Stimulated activated naive CD8-positive, alpha-beta T cell treated with anti-CD3 and anti-CD28 coated beads, Interleukin-15, Interleukin-2, amounts not matched to agents 100 U/mL and 50 U/mL, for 24 hours (primary cell): ENCODE data around the gene RNF38.
A peak's percentile ranks its signal among the peaks of the same experiment; 100 is the strongest.
"Not testable (repeated sequence)": the region's sequence is repeated elsewhere in the genome, so short reads cannot be mapped to it uniquely, and the experiment has no call there.

Experiments
- ATAC-seq: fragments of 150-1000 bp; cut with Tn5 transposase; one replicate; pipeline ENCODE4 v1.10.0; 2021
- DNase-seq: peaks from one replicate; pipeline ENCODE4 v3.0.0; 2021

RNF38 gene

DNA sequence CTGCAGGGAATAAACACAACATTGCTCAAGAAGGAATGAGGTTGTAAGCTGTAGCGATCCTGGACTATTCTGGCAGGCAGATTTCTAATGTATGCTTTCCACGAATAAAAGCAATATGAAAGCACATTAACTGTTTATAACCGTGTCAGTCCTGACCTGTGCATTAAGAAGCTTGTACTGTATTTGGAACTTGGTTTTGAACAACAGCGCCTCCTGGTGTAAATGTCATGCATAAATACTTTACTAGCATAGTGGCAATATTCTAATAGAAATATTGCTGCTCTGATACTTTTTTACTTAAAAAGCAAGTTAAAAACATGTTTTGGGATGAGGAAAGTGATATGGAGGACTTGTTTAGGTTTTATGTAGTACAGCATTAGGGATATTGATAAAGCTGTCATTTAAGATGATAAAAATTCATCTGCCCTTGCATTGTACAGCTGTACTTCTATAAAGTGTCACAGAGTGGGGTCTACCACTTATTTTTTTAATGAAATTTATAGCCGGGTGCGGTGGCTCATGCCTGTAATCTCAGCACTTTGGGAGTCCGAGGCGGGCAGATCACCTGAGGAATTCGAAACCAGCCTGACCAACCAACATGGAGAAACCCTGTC, 71.2 kb downstream of the RNF38 start:
- DNase-seq (peak; percentile 44), ATAC-seq (peak; percentile 52)

DNA sequence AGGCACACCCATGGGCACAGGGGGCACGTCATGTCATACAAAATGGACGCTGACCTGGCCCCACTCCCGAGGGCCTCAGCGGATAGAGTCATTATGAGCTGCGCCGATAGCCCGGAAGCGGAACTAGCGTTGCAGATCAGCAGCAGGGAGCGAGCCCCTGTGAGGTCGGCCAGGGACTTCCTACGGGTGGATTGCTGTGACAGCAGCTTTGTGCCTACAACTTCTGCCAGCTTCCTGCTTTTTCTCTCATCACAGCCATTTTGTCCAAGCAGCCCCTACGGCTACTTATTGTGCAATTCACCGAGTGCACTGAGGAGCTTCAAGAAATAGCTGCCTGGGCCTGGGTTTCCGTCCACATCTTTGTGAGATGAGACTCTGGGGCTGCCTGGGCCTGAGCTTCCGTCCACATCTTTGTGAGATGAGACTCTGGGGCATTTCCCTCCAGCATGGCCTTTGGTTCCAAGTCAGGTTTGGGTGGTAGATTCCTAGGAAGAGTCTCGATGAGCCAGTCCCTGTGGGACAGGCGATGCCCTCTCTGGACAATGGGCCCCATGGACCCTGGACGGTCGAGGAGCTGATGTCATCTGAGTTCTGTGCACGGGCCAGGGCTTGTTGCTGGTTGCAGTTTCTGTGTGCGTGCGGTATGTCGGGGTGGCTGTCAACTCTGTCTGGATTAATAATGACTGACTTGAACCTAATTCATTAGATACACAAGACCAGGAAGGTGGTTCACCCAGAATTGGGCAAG, 74.8 kb downstream of the RNF38 start:
- DNase-seq (no peak), ATAC-seq (no peak)

DNA sequence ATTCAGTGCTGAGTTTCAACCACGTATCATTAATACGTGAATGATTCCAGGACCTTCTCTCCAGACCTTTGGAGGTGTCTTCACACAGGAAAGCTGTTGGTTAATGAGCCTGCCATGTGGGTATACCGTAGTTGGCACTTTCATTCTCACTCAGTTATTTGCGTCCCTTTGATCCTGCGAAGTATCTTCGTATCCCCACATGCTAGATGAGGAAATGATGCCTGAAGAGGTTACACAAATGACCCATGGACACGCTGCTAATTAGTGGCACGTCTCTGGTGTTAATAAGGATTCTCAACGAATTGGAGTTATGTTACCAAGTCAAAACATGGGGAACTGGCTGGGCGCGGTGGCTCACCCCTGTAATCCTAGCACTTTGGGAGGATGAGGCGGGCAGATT, 76.1 kb downstream of the RNF38 start:
- ATAC-seq (no peak), DNase-seq (no peak)

DNA sequence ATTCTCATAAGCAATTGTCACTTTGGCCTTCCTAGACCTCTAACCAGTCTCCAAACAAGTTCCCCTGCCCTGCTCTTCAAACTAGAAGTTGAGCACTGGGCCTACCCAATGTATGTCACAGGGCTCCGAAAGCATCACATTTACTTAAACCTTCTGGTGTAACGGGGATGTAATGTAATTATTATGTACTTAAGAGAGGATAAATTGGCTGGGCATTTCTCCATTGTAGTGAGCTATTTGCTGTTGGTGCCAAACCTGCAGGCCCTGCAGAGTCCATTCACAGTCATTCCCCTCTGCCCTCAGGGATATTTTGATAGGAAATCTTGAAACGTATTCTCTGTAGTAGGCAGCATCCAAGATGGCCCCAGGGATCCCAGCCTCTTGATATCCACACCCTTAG, 77.6 kb downstream of the RNF38 start:
- no peak for ATAC-seq
- no peak for DNase-seq

DNA sequence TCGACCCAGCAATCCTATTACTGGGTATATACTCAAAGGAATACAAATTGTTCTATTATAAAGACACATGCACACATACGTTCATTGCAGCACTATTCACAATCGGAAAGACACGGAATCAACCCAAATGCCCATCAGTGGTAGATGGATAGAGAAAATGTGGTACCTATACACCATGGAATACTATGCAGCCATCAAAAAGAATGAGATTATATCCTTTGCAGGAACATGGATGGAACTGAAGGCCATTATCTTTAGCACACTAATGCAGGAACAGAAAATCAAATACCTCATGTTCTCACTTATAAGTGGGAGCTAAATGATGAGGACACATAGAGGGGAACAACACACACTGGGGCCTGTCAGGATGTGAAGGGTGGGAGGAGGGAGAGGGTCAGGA, 78.2 kb downstream of the RNF38 start:
- not testable (repeated sequence) for DNase-seq, ATAC-seq

DNA sequence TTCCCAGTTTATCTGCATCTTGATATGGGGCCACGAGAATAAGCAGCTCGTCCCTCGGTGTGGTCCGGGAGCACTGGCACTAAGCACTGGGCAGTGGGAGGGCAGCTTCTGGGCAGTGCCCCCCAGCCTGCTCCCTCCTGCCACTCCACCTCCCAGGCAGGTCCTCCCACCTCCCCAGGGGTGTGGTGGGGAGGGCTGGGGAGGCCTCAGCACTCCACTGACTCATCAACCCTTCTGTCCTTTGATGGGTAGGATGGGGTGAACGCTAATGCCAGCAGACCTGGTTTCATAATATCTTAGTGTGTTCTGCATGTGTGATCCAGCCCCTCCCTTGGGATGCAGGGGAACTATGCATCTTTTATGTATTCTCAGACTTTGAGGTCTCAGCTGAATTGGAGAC, 79.6 kb downstream of the RNF38 start:
- no peak for DNase-seq
- no peak for ATAC-seq

DNA sequence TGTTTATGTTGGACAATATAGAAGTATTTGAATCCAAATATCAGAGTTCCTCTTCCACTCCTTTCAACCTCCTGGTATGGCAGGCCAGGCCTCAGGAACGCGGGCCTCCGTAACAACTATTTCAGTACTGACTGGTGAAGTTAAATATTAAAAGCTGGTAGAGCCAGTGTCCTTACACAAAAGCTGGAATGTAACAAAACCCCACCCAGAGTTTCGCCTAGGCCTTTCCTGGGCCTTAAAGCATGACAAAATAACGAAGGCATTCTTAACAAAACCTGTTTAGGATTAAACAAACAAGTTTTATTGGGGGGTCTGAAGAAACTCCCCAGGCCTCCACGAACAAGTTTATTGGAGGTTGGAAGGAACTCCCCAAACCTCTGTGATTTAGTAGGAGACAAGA, 80.3 kb downstream of the RNF38 start:
- no peak for DNase-seq

DNA sequence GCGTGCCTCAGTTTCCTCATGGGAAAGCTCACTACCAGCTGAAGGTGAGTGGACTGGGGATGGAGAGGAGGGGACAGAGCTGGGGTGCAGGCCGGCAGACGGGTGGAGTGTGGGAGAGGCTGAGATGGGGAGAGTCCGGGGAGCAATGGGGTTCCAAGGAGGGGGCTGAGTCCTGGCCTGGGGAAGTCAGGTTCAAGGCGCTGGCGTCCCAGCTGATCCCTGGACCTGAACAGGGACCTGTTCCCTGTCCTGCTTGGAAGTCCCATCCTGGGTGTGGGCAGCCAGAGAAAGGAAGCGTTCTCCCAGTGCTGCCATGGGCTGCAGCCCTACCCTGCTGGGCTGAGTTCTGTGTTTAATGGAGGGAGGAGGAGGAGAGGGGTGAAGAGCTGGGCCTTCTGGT, 80.9 kb downstream of the RNF38 start:
- no peak for ATAC-seq
- DNase-seq, result no peak

More for the DNA sequence above, 80.3 kb downstream of the RNF38 start:
- ATAC-seq, result no peak

DNA sequence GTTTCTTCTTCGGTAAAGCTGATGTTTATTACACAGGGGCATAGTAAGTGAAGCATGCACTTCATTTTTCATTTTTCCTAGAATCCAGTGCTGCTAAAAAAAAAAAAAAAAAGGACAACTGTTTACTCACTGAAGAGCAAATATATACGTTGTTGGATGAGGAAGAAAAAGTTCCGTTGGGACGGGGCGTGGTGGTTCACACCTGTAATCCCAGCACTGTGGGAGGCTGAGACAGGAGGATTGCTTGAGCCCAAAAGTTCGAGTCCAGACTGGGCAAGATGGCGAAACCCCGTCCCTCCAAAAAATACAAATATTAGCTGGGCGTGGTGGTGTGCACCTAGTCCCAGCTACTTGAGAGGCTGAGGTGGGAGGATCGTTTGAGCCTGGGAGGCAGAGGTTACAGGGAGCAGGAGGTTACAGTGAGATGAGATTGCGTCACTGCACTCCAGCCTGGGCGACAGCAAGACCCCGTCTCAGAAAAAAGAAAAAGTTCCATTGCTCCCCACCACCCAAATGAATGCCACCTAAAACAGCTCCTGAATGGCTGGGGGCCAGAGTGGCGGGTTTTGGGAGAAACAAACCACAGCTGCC, 81.8 kb downstream of the RNF38 start:
- ATAC-seq (no peak), DNase-seq (no peak)

DNA sequence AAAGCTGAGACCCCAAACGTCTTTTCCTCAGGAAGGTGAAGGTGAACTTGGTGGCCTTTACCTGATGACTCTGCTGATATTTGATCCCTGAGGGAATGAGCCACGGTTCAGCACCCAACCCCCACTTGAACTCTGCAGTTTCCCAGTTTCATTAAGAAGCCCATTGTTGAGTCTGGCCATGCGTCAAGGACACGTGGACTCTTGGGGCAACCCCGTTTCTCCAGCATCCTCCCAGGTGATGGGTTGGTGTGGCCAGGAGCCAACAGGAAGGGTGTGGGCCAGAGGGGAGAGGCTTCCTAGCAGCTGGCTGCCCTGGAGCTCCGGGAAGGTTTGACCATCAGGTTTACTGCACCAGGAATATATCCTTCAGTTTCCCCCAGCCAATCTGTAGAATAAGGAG, 82.3 kb downstream of the RNF38 start:
- DNase-seq (no peak), ATAC-seq (no peak)

DNA sequence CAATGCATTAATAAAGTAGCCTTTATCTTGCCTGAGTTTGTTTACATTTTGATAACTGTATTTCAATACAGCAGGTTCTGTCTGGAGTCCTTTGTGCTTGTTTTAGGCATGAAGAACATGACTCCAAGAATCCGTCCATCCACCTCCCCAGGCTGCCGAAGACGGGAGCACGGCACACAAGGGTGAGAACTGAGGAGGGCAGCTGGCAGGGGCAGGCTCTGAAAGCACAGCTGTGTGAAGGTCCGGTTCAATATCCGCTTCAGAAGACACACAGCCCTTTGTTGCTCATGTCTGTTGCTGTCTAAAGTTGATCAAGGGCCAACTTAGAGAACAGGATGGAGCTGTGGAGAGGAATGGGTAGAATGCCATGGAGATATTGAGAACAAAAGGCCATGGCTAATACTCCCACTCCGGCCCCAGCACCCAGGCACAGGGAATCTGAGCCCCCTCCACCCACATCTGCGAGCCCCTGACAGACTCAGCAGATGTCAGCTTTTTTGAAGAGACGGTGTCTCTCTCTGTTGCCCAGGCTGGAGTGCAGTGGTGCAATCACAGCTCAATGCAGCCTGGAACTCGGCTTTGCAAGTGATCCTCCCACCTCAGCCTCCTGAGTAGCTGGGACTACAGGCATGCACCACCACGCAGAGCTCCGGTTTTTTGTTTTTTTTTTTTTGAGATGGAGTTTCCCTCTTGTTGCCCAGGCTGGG, 83.3 kb downstream of the RNF38 start:
- DNase-seq (no peak), ATAC-seq (no peak)

DNA sequence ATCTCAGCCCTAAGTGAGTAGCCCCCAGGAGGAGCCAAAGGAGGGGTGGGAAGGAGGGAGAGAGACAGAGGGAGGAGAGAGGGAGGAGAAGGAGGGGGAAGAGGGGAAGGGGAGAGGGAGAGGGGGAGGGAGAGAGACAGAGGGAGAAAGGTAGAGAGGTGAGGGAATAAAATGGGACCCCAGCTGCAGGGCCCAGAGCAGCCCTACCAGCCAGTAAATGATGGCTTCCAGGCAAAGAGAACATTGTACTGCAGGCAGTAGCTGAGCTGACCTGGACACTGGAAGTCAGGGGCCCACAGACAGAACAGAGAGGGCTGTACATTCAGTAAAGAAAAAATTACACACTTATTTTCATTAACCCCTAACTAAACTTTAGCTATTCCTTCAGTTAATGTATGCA, 84.0 kb downstream of the RNF38 start:
- DNase-seq, result no peak
- no peak for ATAC-seq

DNA sequence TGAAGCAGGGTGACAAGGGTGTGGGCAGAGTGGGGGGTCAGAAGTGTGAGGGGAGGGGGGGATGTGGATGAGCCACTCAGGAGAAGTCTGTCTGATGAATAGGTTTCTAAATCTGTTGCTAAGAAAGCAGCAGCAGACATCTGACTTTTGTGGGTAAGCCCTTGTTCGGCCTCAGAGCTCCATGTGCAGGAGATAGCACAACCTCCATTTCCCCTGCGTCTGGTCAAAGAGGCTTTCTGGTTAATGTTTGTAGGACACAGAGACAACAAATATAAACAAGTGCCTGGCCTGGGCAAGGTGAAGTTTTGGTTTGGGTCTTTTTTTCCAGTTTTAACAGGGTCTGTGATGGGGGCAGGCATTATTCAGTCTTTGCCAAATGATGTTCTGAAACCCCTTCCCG, 84.8 kb downstream of the RNF38 start:
- DNase-seq, result no peak
- no peak for ATAC-seq

DNA sequence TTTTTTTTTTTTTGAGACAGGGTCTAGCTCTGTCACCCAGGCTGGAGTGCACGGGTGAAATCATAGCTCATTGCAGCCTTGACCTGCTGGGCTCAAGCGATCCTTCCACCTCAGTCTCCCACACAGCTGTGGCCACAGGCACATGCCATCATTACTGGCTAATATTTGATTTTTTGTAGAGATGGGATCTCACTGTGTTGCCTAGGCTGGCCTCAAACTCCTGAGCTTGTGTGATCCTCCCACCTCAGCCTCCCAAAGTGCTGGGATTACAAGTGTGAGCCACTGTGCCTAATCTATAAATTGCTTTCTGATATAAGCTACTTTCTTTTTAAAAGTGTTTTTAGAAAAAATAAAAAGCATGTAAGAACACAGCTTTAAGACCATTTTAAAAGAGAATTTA, 85.3 kb downstream of the RNF38 start:
- DNase-seq (no peak), ATAC-seq (no peak)

DNA sequence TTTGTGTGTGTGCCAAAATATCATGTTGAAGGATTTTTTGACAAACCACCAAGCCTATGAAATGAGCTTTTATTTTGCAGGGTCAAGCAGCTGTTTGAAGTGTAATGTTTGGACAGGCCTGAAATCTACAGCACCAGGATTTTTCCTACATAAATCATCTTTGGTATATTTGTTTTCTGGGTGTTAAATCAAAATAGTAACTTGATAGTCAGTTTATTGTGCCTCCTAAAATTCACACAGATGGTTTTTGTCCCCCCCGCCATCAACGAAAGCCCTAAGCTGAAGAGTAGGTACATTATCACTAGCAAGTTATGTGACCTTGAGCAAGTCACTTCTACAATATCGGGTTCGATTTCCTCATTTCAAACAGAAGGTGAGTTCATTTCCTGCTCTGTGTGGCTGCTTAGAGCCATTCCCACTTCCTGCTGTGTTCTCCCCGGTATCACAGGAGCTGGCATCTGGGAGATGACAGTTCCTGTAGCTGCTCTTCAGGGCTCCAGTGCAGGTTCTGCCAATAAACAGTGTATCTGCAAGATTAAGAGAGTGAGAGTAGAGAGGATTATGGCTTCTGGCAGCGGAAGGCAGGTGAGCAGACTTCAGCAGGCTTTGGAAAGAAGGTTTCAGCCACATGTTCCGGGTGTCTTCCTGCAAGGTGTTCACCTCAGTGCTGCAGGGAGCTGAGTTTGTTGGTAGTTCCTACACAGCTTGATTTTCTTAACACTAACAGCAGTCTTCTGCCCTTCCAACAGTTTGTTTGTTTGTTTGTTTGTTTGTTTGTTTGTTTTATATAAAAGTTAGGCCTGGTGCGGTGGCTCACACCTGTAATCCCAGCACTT, 93.4 kb downstream of the RNF38 start:
- ATAC-seq (no peak), DNase-seq (no peak)

DNA sequence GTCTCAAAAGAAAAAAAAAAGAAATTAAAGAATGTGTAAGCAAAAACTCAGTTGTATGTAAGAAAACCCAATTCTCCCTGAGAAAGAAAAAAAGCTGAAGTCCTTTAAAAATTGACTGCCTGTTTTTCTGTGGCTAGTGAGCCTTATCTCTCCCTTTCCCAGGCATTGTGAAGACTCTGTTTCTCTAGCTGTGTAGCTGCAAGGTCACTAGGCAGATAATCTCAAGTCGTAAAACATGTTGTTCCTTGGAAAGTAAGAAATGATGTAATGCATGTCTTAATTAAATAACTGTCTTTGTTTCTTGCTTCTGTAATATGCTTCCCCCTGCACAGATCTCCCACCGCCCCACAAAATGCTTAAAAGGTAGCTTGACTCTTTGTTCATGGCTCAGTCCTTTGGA, 95.7 kb downstream of the RNF38 start:
- ATAC-seq, DNase-seq: not testable (repeated sequence)

DNA sequence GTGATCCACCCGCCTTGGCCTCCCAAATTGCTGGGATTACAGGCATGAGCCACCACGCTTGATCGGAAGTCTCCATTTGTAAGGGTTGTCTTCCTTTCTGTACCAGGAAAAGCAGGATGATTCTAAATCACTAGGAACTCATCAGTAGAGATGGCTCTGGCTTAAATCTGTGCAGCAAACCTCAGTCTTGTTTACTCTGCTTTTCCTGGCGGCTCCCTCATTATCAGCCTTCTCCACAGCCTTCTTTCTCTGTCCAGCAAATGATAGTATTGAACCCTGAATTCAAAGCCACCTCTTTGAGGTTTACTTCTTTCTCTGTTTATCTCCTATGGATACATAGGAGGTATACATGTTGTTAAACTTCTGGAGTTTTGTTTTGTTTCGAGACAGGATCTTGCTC, 98.8 kb downstream of the RNF38 start:
- no peak for DNase-seq
- no peak for ATAC-seq

DNA sequence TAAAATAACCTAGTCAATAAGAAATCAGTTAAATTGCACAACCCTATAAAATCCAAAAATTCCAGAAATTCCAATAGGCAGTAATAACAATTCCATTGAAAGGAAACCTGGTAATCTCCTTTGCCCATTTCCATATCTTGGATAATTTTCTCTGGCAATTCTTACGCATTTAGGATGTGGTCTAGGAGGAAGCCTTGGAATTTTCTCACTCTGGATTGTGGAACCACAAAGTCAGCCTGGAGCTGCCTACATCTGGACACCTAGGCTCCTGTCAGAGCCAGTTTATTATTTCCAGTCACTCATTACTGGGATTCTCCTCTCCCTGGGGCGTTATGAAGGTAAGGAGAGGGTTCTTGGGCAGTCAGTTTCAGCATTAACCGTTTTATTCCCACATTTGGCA, 101.5 kb downstream of the RNF38 start:
- DNase-seq (no peak), ATAC-seq (no peak)

DNA sequence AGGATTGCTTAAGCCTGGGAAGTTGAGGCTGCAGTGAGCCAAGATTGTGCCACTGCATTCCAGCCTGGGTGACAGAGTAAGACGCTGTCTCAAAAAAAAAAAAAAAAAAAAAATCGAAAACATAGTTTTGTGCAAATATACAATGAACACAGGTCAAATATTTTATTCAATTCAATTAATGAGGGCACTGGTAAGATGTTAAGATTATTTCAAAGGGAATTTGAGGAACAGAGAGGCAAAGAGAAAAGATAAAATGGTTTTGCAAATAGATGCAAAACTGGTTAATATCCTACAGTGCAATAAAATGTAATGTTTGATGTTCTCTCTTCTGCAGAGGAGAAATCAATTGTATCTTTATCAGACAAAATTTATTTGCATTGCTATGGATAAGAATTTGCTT, 102.3 kb downstream of the RNF38 start:
- no peak for ATAC-seq

DNA sequence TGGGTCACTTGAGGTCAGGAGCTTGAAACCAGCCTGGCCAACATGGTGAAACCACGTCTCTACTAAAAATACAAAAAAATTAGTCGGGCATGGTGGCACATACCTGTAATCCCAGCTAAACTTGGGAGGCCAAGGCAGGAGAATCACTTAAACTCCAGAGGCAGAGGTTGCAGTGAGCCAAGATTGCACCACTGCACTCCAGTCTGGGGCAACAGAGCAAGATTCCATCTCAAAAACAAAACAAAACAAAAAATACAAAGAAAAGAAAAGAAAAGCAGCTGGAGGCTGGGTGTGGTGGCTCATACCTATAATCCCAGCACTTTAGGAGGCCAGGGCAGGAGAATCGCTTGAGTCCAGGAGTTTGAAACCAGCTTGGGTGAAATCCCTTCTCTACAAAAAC, 105.1 kb downstream of the RNF38 start:
- DNase-seq, ATAC-seq: not testable (repeated sequence)

More for the DNA sequence above, 102.3 kb downstream of the RNF38 start:
- DNase-seq, result no peak

DNA sequence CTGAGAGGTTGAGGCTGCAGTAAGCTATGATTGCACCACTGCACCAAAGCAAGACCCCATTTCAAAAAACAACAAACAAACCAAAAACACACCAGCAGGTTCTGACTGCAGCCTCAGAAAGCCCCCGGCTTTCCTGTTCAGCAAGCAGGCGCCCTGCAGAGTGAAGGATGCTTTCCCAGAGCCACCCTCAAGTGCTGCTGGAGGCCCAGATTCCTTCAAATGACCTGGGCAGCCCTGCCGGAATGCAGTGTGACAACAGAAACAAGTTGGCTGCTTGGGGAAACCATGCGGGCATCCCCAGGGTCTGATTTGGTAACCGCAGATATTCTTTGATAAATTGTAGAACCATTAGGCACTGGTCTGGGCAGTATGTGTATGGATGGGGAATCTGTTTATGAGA, 106.2 kb downstream of the RNF38 start:
- DNase-seq, result no peak
- no peak for ATAC-seq

DNA sequence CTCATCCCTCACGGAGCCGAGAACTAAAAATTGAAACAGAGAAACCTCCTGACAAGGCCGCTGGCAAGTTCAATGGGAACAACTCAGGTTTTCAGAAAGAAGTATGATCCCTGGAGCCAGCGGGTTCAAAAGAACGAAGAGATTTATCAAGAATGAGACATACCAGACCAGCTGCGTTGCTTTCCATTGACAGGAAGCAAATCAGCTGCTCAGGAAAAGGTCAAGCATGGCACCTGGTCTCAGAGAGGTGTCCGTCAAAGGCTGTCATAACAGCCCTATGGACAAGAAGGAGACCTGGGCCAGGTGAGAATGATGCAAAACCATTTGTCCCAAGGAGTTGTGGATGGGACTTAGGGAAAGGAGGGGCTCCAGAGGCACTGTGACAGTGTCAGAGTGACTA, 106.9 kb downstream of the RNF38 start:
- DNase-seq (no peak), ATAC-seq (no peak)
